OCI-LY1 (cell line): Measurements from ENCODE around the gene PKD1L1.
"Not testable (repeated sequence)": the region's sequence is repeated elsewhere in the genome, so short reads cannot be mapped to it uniquely, and the experiment has no call there.

Experiments used
- H2AFZ ChIP-seq: fragments of 200-600 bp; sonication (generic), shearing (Covaris generic); 2 replicates; pipeline ENCODE4 v1.6.0; 2014; ENCODE audit warnings: antibody characterized with exemption, mild to moderate bottlenecking, low read length
- H3F3A ChIP-seq: fragments of 200-600 bp; sonication (generic), shearing (Covaris generic); 2 replicates; pipeline ENCODE4 v1.6.0; 2014; ENCODE audit warnings: mild to moderate bottlenecking, antibody characterized with exemption, low read length, moderate library complexity; ENCODE audit not compliant: insufficient read depth
- H3K27ac ChIP-seq: fragments of 200-600 bp; sonication (generic); 2 replicates; pipeline ENCODE4 v1.5.1; 2014; ENCODE audit warnings: low read length, mixed run types, mild to moderate bottlenecking, low read depth; ENCODE audit not compliant: poor library complexity, severe bottlenecking
- H3K27me3 ChIP-seq: fragments of 200-600 bp; sonication (generic); 2 replicates; pipeline ENCODE4 v1.6.0; 2014; ENCODE audit warnings: antibody characterized with exemption, mild to moderate bottlenecking, low read length, moderate library complexity; ENCODE audit not compliant: insufficient read depth
- H3K36me3 ChIP-seq: fragments of 200-600 bp; sonication (generic); 2 replicates; pipeline ENCODE4 v1.6.1; 2014; ENCODE audit warnings: mild to moderate bottlenecking, antibody characterized with exemption, low read length, moderate library complexity, mixed read lengths; ENCODE audit not compliant: insufficient read depth
- H3K4me1 ChIP-seq: fragments of 200-600 bp; sonication (generic); 2 replicates; pipeline ENCODE4 v1.5.1; 2014; ENCODE audit warnings: mild to moderate bottlenecking, low read length, moderate library complexity; ENCODE audit not compliant: insufficient read depth, severe bottlenecking
- H3K4me2 ChIP-seq: fragments of 200-600 bp; sonication (generic), shearing (Covaris generic); 2 replicates; pipeline ENCODE4 v1.6.1; 2014; ENCODE audit warnings: low read length
- H3K4me3 ChIP-seq: fragments of 200-600 bp; sonication (generic); 2 replicates; pipeline ENCODE4 v1.5.1; 2014; ENCODE audit warnings: low read length, low read depth, mild to moderate bottlenecking, mixed read lengths; ENCODE audit not compliant: poor library complexity, severe bottlenecking
- H3K79me2 ChIP-seq: fragments of 200-600 bp; shearing (Covaris generic); 2 replicates; pipeline ENCODE4 v1.6.1; 2016; ENCODE audit warnings: mixed run types, low read length, mixed read lengths; ENCODE audit not compliant: insufficient read depth
- H3K9ac ChIP-seq: fragments of 200-600 bp; sonication (generic), shearing (Covaris generic); 2 replicates; pipeline ENCODE4 v1.6.1; 2014; ENCODE audit warnings: mild to moderate bottlenecking, low read length, mixed read lengths
- H3K9me2 ChIP-seq: fragments of 200-600 bp; sonication (generic), shearing (Covaris generic); 2 replicates; pipeline ENCODE4 v1.6.1; 2014; ENCODE audit warnings: low read depth, mild to moderate bottlenecking, low read length, mixed read lengths
- H3K9me3 ChIP-seq: fragments of 200-600 bp; shearing (Covaris generic); 2 replicates; pipeline ENCODE4 v1.6.1; 2014; ENCODE audit warnings: low read length, mixed read lengths
- H4K20me1 ChIP-seq: fragments of 200-600 bp; sonication (generic), shearing (Covaris generic); 2 replicates; pipeline ENCODE4 v1.6.0; 2016; ENCODE audit warnings: mild to moderate bottlenecking, low read length; ENCODE audit not compliant: insufficient read depth
- EZH2 ChIP-seq: fragments of 200-600 bp; sonication (generic), shearing (Covaris generic); IDR thresholded peaks from 2 replicates; pipeline ENCODE4 v1.8.0; 2017; ENCODE audit warnings: borderline replicate concordance, mixed run types, mild to moderate bottlenecking, antibody characterized with exemption, low read length, moderate library complexity, mixed read lengths
- TF ChIP-seq, protein P1 (sequence below): fragments of 200-600 bp; sonication (generic), shearing (Covaris generic); IDR thresholded peaks from 2 replicates; pipeline ENCODE4 v1.5.1; 2017; ENCODE audit warnings: mild to moderate bottlenecking, antibody characterized with exemption, low read length, moderate library complexity, mixed read lengths

The PKD1L1 gene

GRCh38 chr7:47988496-47989386 is 40.5 kb upstream of the PKD1L1 start:
- Histone ChIP-seq H3K4me2 (no peak overlapping the region), H3K9me3 (no peaks in the 10 kb centered on the region), H3K9me2 (no peaks in the 10 kb centered on the region), H3F3A (no peaks in the 10 kb centered on the region), H3K27ac (no peak overlapping the region), H3K4me1 (peaks cover 19% of the 10 kb centered on the region), H3K79me2 (no peaks in the 10 kb centered on the region), H3K4me3 (no peak overlapping the region), H4K20me1 (no peaks in the 10 kb centered on the region), H3K9ac (no peak overlapping the region), H3K36me3 (no peaks in the 10 kb centered on the region), H2AFZ (no peak overlapping the region), H3K27me3 (no peaks in the 10 kb centered on the region)
- TF ChIP-seq EZH2, result no peak
- TF ChIP-seq, protein P1, sequence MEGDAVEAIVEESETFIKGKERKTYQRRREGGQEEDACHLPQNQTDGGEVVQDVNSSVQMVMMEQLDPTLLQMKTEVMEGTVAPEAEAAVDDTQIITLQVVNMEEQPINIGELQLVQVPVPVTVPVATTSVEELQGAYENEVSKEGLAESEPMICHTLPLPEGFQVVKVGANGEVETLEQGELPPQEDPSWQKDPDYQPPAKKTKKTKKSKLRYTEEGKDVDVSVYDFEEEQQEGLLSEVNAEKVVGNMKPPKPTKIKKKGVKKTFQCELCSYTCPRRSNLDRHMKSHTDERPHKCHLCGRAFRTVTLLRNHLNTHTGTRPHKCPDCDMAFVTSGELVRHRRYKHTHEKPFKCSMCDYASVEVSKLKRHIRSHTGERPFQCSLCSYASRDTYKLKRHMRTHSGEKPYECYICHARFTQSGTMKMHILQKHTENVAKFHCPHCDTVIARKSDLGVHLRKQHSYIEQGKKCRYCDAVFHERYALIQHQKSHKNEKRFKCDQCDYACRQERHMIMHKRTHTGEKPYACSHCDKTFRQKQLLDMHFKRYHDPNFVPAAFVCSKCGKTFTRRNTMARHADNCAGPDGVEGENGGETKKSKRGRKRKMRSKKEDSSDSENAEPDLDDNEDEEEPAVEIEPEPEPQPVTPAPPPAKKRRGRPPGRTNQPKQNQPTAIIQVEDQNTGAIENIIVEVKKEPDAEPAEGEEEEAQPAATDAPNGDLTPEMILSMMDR, result peak; percentile 85

DNA sequence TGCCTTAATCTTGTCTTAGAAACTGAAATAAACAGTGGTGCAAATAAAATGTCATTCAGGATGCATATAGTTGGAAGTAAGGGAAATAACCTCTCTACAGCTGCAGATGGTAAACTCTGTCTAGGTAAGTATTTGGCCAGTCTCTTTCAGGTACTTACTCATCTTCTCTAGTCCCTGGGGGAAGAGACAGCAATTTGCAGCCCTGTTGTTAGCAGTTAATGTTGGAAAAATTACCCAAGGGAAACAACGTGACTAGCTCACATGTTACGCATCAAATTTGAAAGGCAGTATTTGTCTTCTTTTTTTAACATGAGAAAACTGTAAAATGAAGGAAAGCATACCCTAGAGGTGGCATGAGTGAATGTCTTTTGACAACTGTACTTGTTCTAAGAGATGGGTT is 34.3 kb upstream of the PKD1L1 start:
- no peaks in the 10 kb centered on the region for H3K79me2 ChIP-seq
- H2AFZ ChIP-seq, result peak overlapping the region; percentile 20; the same call in 1 of the 2 replicates
- 0 out of 2 replicates have a peak, but pooled peaks cover 5% of the 10 kb centered on the region for H3F3A ChIP-seq
- H3K9ac ChIP-seq, result no peak overlapping the region
- no peak overlapping the region for H3K4me3 ChIP-seq
- no peaks in the 10 kb centered on the region for H3K27me3 ChIP-seq
- H3K9me3 ChIP-seq, result no peaks in the 10 kb centered on the region
- no peaks in the 10 kb centered on the region for H3K9me2 ChIP-seq
- TF ChIP-seq, protein P1, result no peak
- no peak for TF ChIP-seq EZH2
- no peaks in the 10 kb centered on the region for H4K20me1 ChIP-seq
- H3K36me3 ChIP-seq, result peaks cover 8% of the 10 kb centered on the region; the same call in 1 of the 2 replicates
- H3K27ac ChIP-seq, result no peak overlapping the region
- H3K4me1 ChIP-seq, result peaks cover 23% of the 10 kb centered on the region
- no peak overlapping the region for H3K4me2 ChIP-seq

GRCh38 chr7:47980648-47981047 is 32.4 kb upstream of the PKD1L1 start:
- not testable (repeated sequence) for H3K4me3 ChIP-seq, H3F3A ChIP-seq, H3K27me3 ChIP-seq, H3K27ac ChIP-seq, H3K9ac ChIP-seq, H3K4me2 ChIP-seq, H3K79me2 ChIP-seq, H3K9me3 ChIP-seq, H4K20me1 ChIP-seq, H2AFZ ChIP-seq, H3K9me2 ChIP-seq
- Histone ChIP-seq H3K36me3 (peaks cover 27% of the 10 kb centered on the region), H3K4me1 (peaks cover 23% of the 10 kb centered on the region)

GRCh38 chr7:47979832-47980181 is 31.5 kb upstream of the PKD1L1 start:
- H3K27me3 ChIP-seq, result no peaks in the 10 kb centered on the region
- H3K9me2 ChIP-seq, result no peaks in the 10 kb centered on the region
- H3K9me3 ChIP-seq, result no peaks in the 10 kb centered on the region
- H3F3A ChIP-seq, result 0 out of 2 replicates have a peak, but pooled peaks cover 5% of the 10 kb centered on the region
- peak overlapping the region; percentile 87 for H3K27ac ChIP-seq
- peaks cover 36% of the 10 kb centered on the region for H3K36me3 ChIP-seq
- H4K20me1 ChIP-seq, result no peaks in the 10 kb centered on the region
- peak overlapping the region; percentile 86 for H2AFZ ChIP-seq
- no peaks in the 10 kb centered on the region for H3K79me2 ChIP-seq
- H3K4me2 ChIP-seq, result peak overlapping the region; percentile 56
- peak overlapping the region; percentile 78 for H3K4me3 ChIP-seq
- TF ChIP-seq, protein P1, result no peak
- TF ChIP-seq EZH2, result no peak
- peak overlapping the region; percentile 48 for H3K9ac ChIP-seq
- H3K4me1 ChIP-seq, result peaks cover 23% of the 10 kb centered on the region
